IMR-90 (cell line): ENCODE measurements around the gene LTBP2. TPM values are rescaled to one million over a fixed set of nuclear protein-coding genes. Genes with fewer than 3 reads are reported as not detected.

ENCODE experiments used
- ATAC-seq: fragments of 200-7000 bp; cut with Tn5 transposase; 2 replicates; pipeline ENCODE4 v1.9.1; 2020; ENCODE audit warnings: low read depth, mild to moderate bottlenecking, moderate library complexity
- BruUV-seq: library from RNA; stranded (reverse); fragments of 400-500 nt; replicated peaks from 2 replicates; lab custom pipeline; 2021; lab: Mats Ljungman, UMichigan
- CTCF ChIA-PET: fragments of 300-600 bp; formaldehyde crosslinking; extraction: SDS; loops from one replicate; lab custom pipeline; 2021; ENCODE audit warnings: antibody characterized with exemption; lab: Yijun Ruan, JAX
- POLR2A ChIA-PET: fragments of 300-600 bp; sonication (Branson Sonifier 250); formaldehyde crosslinking; loops from one replicate; lab custom pipeline; 2022; ENCODE audit warnings: antibody characterized with exemption; ENCODE audit not compliant: unreplicated experiment; lab: Charles Lee
- DNase-seq: peaks from one replicate; pipeline ENCODE4 v3.0.0; 2013
- H2AFZ ChIP-seq: replicated peaks from 2 replicates; pipeline ENCODE3; 2013; ENCODE audit warnings: low read length, mild to moderate bottlenecking; ENCODE audit not compliant: poor library complexity
- H2AK5ac ChIP-seq: 2 replicates; pipeline ENCODE4 v1.6.1; 2013; ENCODE audit warnings: low read depth, low read length, inconsistent platforms
- H2AK9ac ChIP-seq: replicated peaks from 2 replicates; pipeline ENCODE3; 2013; ENCODE audit warnings: mild to moderate bottlenecking, low read depth, low read length, moderate library complexity; ENCODE audit not compliant: poor library complexity
- H2BK120ac ChIP-seq: 2 replicates; pipeline ENCODE4 v1.6.1; 2013; ENCODE audit warnings: low read depth, low read length, inconsistent platforms
- H2BK15ac ChIP-seq: 3 replicates; pipeline ENCODE4 v1.6.1; 2013; ENCODE audit warnings: low read depth, low read length, inconsistent platforms
- H2BK20ac ChIP-seq: 2 replicates; pipeline ENCODE4 v1.6.1; 2013; ENCODE audit warnings: low read depth, mild to moderate bottlenecking, inconsistent platforms, low read length, moderate library complexity
- H2BK5ac ChIP-seq: 2 replicates; pipeline ENCODE4 v1.6.1; 2013; ENCODE audit warnings: mild to moderate bottlenecking, low read depth, low read length, inconsistent platforms; ENCODE audit not compliant: poor library complexity, severe bottlenecking
- H3K14ac ChIP-seq: replicated peaks from 2 replicates; pipeline ENCODE4 v1.6.1; 2013; ENCODE audit warnings: low read depth, low read length, inconsistent platforms
- H3K18ac ChIP-seq: 2 replicates; pipeline ENCODE4 v1.6.1; 2013; ENCODE audit warnings: low read depth, low read length, control low read depth
- H3K23ac ChIP-seq: 2 replicates; pipeline ENCODE4 v1.6.1; 2013; ENCODE audit warnings: low read depth, low read length, inconsistent platforms
- H3K27ac ChIP-seq: 2 replicates; pipeline ENCODE4 v1.5.1; 2013; ENCODE audit warnings: mild to moderate bottlenecking, control low read depth, low read length; ENCODE audit not compliant: insufficient read depth
- H3K27me3 ChIP-seq: 2 replicates; pipeline ENCODE4 v1.6.1; 2013; ENCODE audit warnings: low read length; ENCODE audit not compliant: control insufficient read depth, insufficient read depth
- H3K36me3 ChIP-seq: 2 replicates; pipeline ENCODE4 v1.6.1; 2013; ENCODE audit warnings: low read length, mixed read lengths; ENCODE audit not compliant: control insufficient read depth, insufficient read depth
- H3K4ac ChIP-seq: 2 replicates; pipeline ENCODE4 v1.6.1; 2013; ENCODE audit warnings: low read depth, low read length, inconsistent platforms
- H3K4me1 ChIP-seq: 2 replicates; pipeline ENCODE4 v1.6.1; 2013; ENCODE audit warnings: low read length, mixed read lengths; ENCODE audit not compliant: control insufficient read depth, insufficient read depth
- H3K4me2 ChIP-seq: 2 replicates; pipeline ENCODE4 v1.6.1; 2013; ENCODE audit warnings: low read depth, mild to moderate bottlenecking, control low read depth, low read length, moderate library complexity
- H3K4me3 ChIP-seq: 2 replicates; pipeline ENCODE4 v1.5.1; 2013; ENCODE audit warnings: low read depth, mild to moderate bottlenecking, control low read depth, low read length, moderate library complexity; ENCODE audit not compliant: insufficient read depth
- H3K56ac ChIP-seq: 2 replicates; pipeline ENCODE4 v1.6.1; 2013; ENCODE audit warnings: low read length, inconsistent platforms; ENCODE audit not compliant: insufficient read depth; ENCODE audit errors: extremely low read depth
- H3K79me1 ChIP-seq, 2 experiments: 2 replicates each; pipeline ENCODE4 v1.6.1; 2013; ENCODE audit warnings: low read length in 2 of 2, inconsistent platforms in 1 of 2, low read depth in 1 of 2
- H3K9ac ChIP-seq: 2 replicates; pipeline ENCODE4 v1.6.1; 2013; ENCODE audit warnings: low read depth, low read length, control low read depth
- H3K9me1 ChIP-seq: 2 replicates; pipeline ENCODE4 v1.6.1; 2013; ENCODE audit warnings: low read length, inconsistent platforms; ENCODE audit not compliant: insufficient read depth
- H3K9me3 ChIP-seq: 2 replicates; pipeline ENCODE4 v1.6.1; 2013; ENCODE audit warnings: low read length; ENCODE audit not compliant: control insufficient read depth, insufficient read depth
- H4K20me1 ChIP-seq: 2 replicates; pipeline ENCODE4 v1.6.1; 2013; ENCODE audit warnings: low read length, inconsistent platforms; ENCODE audit not compliant: insufficient read depth
- H4K5ac ChIP-seq: 2 replicates; pipeline ENCODE4 v1.6.1; 2013; ENCODE audit warnings: mild to moderate bottlenecking, low read depth, low read length, control low read depth
- H4K8ac ChIP-seq, 2 experiments: 2 replicates each; pipeline ENCODE4 v1.6.1; 2013; ENCODE audit warnings: low read depth in 2 of 2, low read length in 2 of 2, control low read depth in 1 of 2, inconsistent platforms in 1 of 2
- H4K91ac ChIP-seq: 2 replicates; pipeline ENCODE4 v1.6.1; 2013; ENCODE audit warnings: low read depth, low read length, inconsistent platforms; ENCODE audit not compliant: insufficient read depth
- MAFK ChIP-seq: IDR thresholded peaks from 2 replicates; pipeline ENCODE4 v1.6.1; 2012; ENCODE audit warnings: low read depth, low read length, improper control_type of control experiment
- MAZ ChIP-seq: IDR thresholded peaks from 2 replicates; pipeline ENCODE4 v1.6.1; 2012; ENCODE audit warnings: low read depth, mild to moderate bottlenecking, low read length, improper control_type of control experiment, moderate library complexity, borderline replicate concordance
- POLR2A ChIP-seq: IDR thresholded peaks from 2 replicates; pipeline ENCODE4 v1.6.1; 2012; ENCODE audit warnings: mild to moderate bottlenecking, low read depth, low read length
- RFX5 ChIP-seq: IDR thresholded peaks from 2 replicates; pipeline ENCODE4 v1.8.0; 2012; ENCODE audit warnings: low read depth, mild to moderate bottlenecking, low read length, moderate library complexity
- WGBS, 2 experiments: methylation state at CpG; one replicate each; pipeline versions ENCODE4 v1.1.5 to v1.1.7; 2013; ENCODE audit warnings: missing lambda C conversion rate in 2 of 2; ENCODE audit not compliant: insufficient read length in 1 of 2; ENCODE audit errors: extremely low coverage in 2 of 2; 5-methylcytosine and 5-hydroxymethylcytosine counted together
- dilution Hi-C: fragments of 300-500 bp; cut with HindIII; formaldehyde crosslinking; loops from one replicate; pipeline ENCODE4 v1.14.3; 2018; ENCODE audit warnings: low sequenced_read_pairs; ENCODE audit not compliant: unreplicated experiment
- in situ Hi-C: fragments of 300-500 bp; cut with MboI; formaldehyde crosslinking; loops from 3 replicates; pipeline ENCODE4 v1.14.3; 2019; ENCODE audit warnings: low sequenced_read_pairs, inconsistent platforms, mixed read lengths
- intact Hi-C: fragments of 100-400 bp; cut with micrococcal nuclease; formaldehyde crosslinking; loops from 2 replicates; pipeline ENCODE4 v1.10.0; 2022
- polyA plus RNA-seq, 3 experiments: library from polyadenylated mRNA; depleted of rRNA; stranded (reverse); fragments of >200 nt; gene quantifications; 2 replicates each; pipeline ENCODE4 v1.2.3, GENCODE V29; 2012; ENCODE audit warnings: low replicate concordance in 1 of 3
- total RNA-seq: library from RNA; depleted of rRNA; stranded (reverse); fragments of >200 nt; gene quantifications from 2 replicates; pipeline ENCODE4 v1.2.3, GENCODE V29; 2012

The LTBP2 gene
- total and polyA plus RNA-seq, 2 of the 4 experiments (the other 2 are of a cell fraction) = 23.8 to 79.3 TPM

GRCh38 chr14:74573421-74574089 is 38.5 kb downstream of the LTBP2 start (continued):
- no peak for TF ChIP-seq MAZ
- no peak for TF ChIP-seq RFX5

GRCh38 chr14:74572726-74573301 is 39.2 kb downstream of the LTBP2 start:
- H3K4me3 ChIP-seq = peak overlapping the region; percentile 42
- ChIA-PET CTCF (interaction anchor here (0.5 to 2.7 kb wide), 6 partner anchors 11 to 296 kb away, joined by 3 to 7 read pairs (median 5); no protein-coding TSS in a partner anchor), POLR2A (interaction anchor here (0.6 to 2.4 kb wide), 9 partner anchors 10 to 46 kb away, joined by 3 to 9 read pairs (median 5); partner anchors contain the start of gene LTBP2)
- peak overlapping the region; percentile 98 for H2BK15ac ChIP-seq
- in situ Hi-C loops = no loop called here
- no peak for TF ChIP-seq MAFK
- TF ChIP-seq POLR2A = peak; percentile 54
- peak; percentile 25 for ATAC-seq
- peak overlapping the region; percentile 99 for H2BK20ac ChIP-seq
- peak overlapping the region; percentile 60 for H2AFZ ChIP-seq
- peak overlapping the region; percentile 100 for H2BK5ac ChIP-seq
- H4K91ac ChIP-seq = peak overlapping the region; percentile 99
- H4K8ac ChIP-seq = peak overlapping the region; percentile 93 to 97
- peaks cover 61% of the 10 kb centered on the region for H3K9me1 ChIP-seq
- peak; percentile 65 for DNase-seq
- H3K9me3 ChIP-seq = no peaks in the 10 kb centered on the region
- H3K23ac ChIP-seq = peak overlapping the region; percentile 97
- H3K14ac ChIP-seq = peak overlapping the region; percentile 99
- WGBS, 2 experiments = 0% methylated on average over 4 of the region's 15 CpGs; no CpG with 5 or more reads in 1 of the 2 experiments
- H3K36me3 ChIP-seq = no peaks in the 10 kb centered on the region
- H2AK9ac ChIP-seq = peak overlapping the region; percentile 100
- H3K4ac ChIP-seq = peak overlapping the region; percentile 99
- peaks cover 61% of the 10 kb centered on the region for H3K4me1 ChIP-seq
- H3K79me1 ChIP-seq = peaks cover 36 to 78% of the 10 kb centered on the region in 2 experiments
- peak overlapping the region; percentile 77 for H4K5ac ChIP-seq
- H2AK5ac ChIP-seq = peak overlapping the region; percentile 99
- intact Hi-C loops = loop anchor here (5.0 kb wide), 1 partner anchor 34 kb away; no protein-coding TSS in a partner anchor
- H2BK120ac ChIP-seq = peak overlapping the region; percentile 100
- H3K4me2 ChIP-seq = peak overlapping the region; percentile 87
- dilution Hi-C loops = no loop called here
- peak overlapping the region; percentile 94 for H3K9ac ChIP-seq
- peak overlapping the region; percentile 99 for H3K56ac ChIP-seq
- no TSS peak for BruUV-seq
- H3K18ac ChIP-seq = peak overlapping the region; percentile 86
- peak overlapping the region; percentile 98 for H3K27ac ChIP-seq
- no peaks in the 10 kb centered on the region for H3K27me3 ChIP-seq
- H4K20me1 ChIP-seq = no peaks in the 10 kb centered on the region; the same call in 1 of the 2 replicates
